ENCODE results near the gene SPO11. TPM values are rescaled to one million over a fixed set of nuclear protein-coding genes. Genes with fewer than 3 reads are reported as not detected.
A peak's percentile ranks its signal among the peaks of the same experiment; 100 is the strongest.

SPO11 gene, protein sequence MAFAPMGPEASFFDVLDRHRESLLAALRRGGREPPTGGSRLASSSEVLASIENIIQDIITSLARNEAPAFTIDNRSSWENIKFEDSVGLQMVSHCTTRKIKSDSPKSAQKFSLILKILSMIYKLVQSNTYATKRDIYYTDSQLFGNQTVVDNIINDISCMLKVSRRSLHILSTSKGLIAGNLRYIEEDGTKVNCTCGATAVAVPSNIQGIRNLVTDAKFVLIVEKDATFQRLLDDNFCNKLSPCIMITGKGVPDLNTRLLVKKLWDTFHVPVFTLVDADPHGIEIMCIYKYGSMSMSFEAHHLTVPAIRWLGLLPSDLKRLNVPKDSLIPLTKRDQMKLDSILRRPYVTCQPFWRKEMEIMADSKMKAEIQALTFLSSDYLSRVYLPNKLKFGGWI
- not detected for total RNA-seq
- not detected for polyA plus RNA-seq

DNA sequence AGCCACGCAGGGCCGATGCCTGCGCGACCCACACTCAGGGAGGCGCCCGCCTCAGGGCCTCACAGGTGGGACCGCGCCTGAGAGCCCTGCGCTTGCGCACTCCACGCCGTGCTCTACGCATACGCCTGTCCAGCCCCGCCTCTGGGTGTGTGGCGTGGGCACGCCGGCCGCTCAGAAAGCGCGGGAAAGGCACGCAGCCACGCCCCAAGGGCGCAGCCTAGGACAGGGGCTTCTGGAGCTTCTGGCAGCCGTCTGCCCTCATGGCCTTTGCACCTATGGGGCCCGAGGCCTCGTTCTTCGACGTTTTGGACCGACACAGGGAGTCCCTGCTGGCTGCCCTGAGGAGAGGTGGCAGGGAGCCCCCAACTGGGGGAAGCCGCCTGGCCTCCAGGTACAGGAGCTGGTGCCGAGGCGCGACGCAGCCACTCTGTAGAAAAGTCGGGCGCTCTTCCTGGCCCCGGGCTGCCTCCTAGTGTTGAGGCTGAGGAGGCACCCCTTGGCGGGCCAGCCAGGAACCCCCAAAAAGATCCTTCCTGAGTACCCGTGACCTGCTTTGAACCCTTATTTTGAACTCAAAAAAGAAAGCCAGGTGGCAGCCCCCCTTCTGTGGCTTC is at the start of gene SPO11:
Gene SPO11, plus strand, starts transcription at position 196 of the 614 bp plus-strand sequence. Its CDS starts 65 bp downstream, at position 261.
- no peak for DNase-seq
- peaks cover 14 to 33% of the 10 kb centered on the region in 2 donors for H3K27me3 Mint-ChIP-seq
- Histone ChIP-seq H3K27me3 (ENCODE audit: insufficient read depth, low read length) (peaks cover 9% of the 10 kb centered on the region), H3K27ac (ENCODE audit: low read depth, low read length) (no peak within 1 kb of the TSS), H3K36me3 (ENCODE audit: insufficient read depth, low read length) (no peaks in the 10 kb centered on the region), H3K9me3 (ENCODE audit: control insufficient read depth in 1 of 2, low read length in 2 of 2) (no peaks in the 10 kb centered on the region), H3K4me1 (ENCODE audit: insufficient read depth, low read length) (no peaks in the 10 kb centered on the region), H3K4me3 (ENCODE audit: low read length in 2 of 2) (no peak within 1 kb of the TSS)
- peaks cover 0 to 7% (median 2%) of the 10 kb centered on the region in 8 donors for H3K9me3 Mint-ChIP-seq
- intact Hi-C loops (cut with micrococcal nuclease): no loop called here
- ChIA-PET CTCF (ENCODE audit: partially characterized antibody) (no interaction called here), POLR2A (ENCODE audit: partially characterized antibody) (no interaction called here)
- H3K4me3 Mint-ChIP-seq: no peak within 1 kb of the TSS
- no peaks in the 10 kb centered on the region for H3K4me1 Mint-ChIP-seq
- H3K27ac Mint-ChIP-seq: no peak within 1 kb of the TSS
- no peaks in the 10 kb centered on the region for H3K36me3 Mint-ChIP-seq

DNA sequence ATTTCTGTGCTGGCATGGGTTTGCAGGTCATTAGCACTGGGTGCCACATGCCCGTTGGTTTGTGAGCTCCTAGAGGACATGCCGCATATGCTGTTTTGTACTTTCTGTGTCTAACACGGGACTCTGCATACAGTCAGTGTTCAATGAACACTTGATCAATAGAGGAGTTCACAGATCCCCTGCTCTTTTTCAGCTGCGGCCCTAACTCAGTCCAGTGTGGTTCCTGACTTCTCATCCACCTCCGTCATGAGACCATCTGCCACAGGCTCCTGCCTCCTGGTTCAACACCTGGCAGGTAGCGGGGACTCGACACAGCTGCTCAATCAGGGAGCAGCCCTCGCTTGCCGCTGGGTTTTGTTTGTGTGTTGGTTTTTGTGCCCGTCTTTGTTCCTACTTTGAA is 49.4 kb upstream of the SPO11 start:
- Histone ChIP-seq H3K27me3 (ENCODE audit: insufficient read depth, low read length) (no peaks in the 10 kb centered on the region), H3K9me3 (ENCODE audit: control insufficient read depth in 1 of 2, low read length in 2 of 2) (no peaks in the 10 kb centered on the region), H3K4me1 (ENCODE audit: insufficient read depth, low read length) (no peaks in the 10 kb centered on the region), H3K36me3 (ENCODE audit: insufficient read depth, low read length) (no peaks in the 10 kb centered on the region), H3K4me3 (ENCODE audit: low read length in 2 of 2) (no peak overlapping the region), H3K27ac (ENCODE audit: low read depth, low read length) (no peak overlapping the region)
- H3K36me3 Mint-ChIP-seq: no peaks in the 10 kb centered on the region
- no peak overlapping the region for H3K27ac Mint-ChIP-seq
- peaks cover 0 to 2% (median 0%) of the 10 kb centered on the region in 8 donors for H3K9me3 Mint-ChIP-seq
- H3K4me1 Mint-ChIP-seq: no peaks in the 10 kb centered on the region
- peaks cover 23 to 24% of the 10 kb centered on the region in 2 donors for H3K27me3 Mint-ChIP-seq
- H3K4me3 Mint-ChIP-seq: no peak overlapping the region
- intact Hi-C loops (cut with micrococcal nuclease): no loop called here
- no peak for DNase-seq
- POLR2A ChIA-PET (ENCODE audit: partially characterized antibody): no interaction called here
- CTCF ChIA-PET (ENCODE audit: partially characterized antibody): no interaction called here

DNA sequence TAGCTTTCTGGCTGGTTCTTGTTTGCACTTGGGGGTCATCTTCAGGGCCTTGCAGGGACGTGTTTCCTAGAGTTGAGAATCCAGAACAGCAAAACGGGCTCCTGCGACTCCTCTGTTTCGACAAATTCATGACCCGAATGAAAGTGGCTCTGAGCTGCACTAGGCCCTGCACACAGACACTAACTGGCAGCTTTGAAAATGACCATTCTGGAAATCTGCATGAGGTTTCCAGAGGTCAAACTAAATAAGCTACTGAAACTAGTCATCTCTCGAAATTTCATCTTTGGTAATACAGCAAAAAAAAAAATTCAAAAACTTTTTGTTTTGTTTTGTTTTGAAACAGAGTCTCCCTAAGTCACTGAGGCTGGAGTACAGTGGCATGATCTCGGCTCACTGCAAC is 47.7 kb upstream of the SPO11 start:
- Mint-ChIP-seq H3K27me3 (peaks cover 23 to 27% of the 10 kb centered on the region in 2 donors), H3K36me3 (no peaks in the 10 kb centered on the region), H3K9me3 (peaks cover 0 to 2% (median 0%) of the 10 kb centered on the region in 8 donors), H3K27ac (no peak overlapping the region), H3K4me3 (no peak overlapping the region), H3K4me1 (no peaks in the 10 kb centered on the region)
- H3K27ac ChIP-seq (ENCODE audit: low read depth, low read length): no peak overlapping the region
- ChIA-PET POLR2A (ENCODE audit: partially characterized antibody) (no interaction called here), CTCF (ENCODE audit: partially characterized antibody) (no interaction called here)
- H3K4me3 ChIP-seq (ENCODE audit: low read length in 2 of 2): no peak overlapping the region
- H3K36me3 ChIP-seq (ENCODE audit: insufficient read depth, low read length): no peaks in the 10 kb centered on the region
- H3K27me3 ChIP-seq (ENCODE audit: insufficient read depth, low read length): peaks cover 5% of the 10 kb centered on the region
- H3K4me1 ChIP-seq (ENCODE audit: insufficient read depth, low read length): no peaks in the 10 kb centered on the region
- DNase-seq: no peak
- H3K9me3 ChIP-seq (ENCODE audit: control insufficient read depth in 1 of 2, low read length in 2 of 2): no peaks in the 10 kb centered on the region
- intact Hi-C loops (cut with micrococcal nuclease): no loop called here

DNA sequence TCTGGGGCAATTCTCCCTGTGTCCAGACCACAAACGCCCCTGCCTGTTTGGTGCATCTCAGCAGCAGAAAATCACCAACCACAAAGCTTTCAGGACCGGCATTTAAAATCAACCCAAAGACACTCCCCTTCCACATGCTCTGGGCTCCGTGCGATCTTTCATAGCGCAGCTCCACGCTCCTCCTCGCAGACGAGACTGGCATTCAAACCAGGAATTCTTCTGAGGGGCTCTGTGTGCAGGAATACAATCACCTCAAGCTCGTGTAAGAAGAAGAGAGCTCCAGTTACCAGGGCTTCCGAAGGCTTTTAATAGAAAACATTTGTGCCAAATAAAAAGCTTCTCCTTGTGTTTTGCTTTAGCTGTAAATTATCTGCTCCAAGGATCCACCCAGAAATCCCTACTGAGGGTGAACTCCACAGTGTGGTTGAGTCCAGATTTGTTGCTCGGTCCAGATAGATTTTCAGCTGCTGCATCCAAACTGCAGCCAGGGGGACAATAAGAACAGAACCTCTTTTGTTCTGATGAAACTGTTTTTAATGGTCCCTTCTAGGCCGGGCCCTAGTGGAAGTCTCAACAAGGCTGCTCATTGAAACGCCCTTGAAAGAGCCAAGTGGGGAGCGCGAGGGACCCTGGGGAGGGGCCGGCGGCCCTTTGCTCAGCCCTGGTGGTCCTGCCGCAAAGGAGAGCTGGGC is 46.8 kb upstream of the SPO11 start:
- no peaks in the 10 kb centered on the region for H3K4me1 Mint-ChIP-seq
- Histone ChIP-seq H3K27me3 (ENCODE audit: insufficient read depth, low read length) (peaks cover 5% of the 10 kb centered on the region), H3K9me3 (ENCODE audit: control insufficient read depth in 1 of 2, low read length in 2 of 2) (no peaks in the 10 kb centered on the region), H3K27ac (ENCODE audit: low read depth, low read length) (no peak overlapping the region), H3K4me3 (ENCODE audit: low read length in 2 of 2) (no peak overlapping the region), H3K4me1 (ENCODE audit: insufficient read depth, low read length) (no peaks in the 10 kb centered on the region), H3K36me3 (ENCODE audit: insufficient read depth, low read length) (no peaks in the 10 kb centered on the region)
- intact Hi-C loops (cut with micrococcal nuclease): no loop called here
- H3K27me3 Mint-ChIP-seq: peaks cover 29 to 30% of the 10 kb centered on the region in 2 donors
- no peak overlapping the region for H3K4me3 Mint-ChIP-seq
- no peak for DNase-seq
- CTCF ChIA-PET (ENCODE audit: partially characterized antibody): no interaction called here
- peak overlapping the region in 1 of 7 donors; percentile 44 for H3K27ac Mint-ChIP-seq
- POLR2A ChIA-PET (ENCODE audit: partially characterized antibody): no interaction called here
- H3K36me3 Mint-ChIP-seq: no peaks in the 10 kb centered on the region
- H3K9me3 Mint-ChIP-seq: peaks cover 0 to 2% (median 0%) of the 10 kb centered on the region in 8 donors

DNA sequence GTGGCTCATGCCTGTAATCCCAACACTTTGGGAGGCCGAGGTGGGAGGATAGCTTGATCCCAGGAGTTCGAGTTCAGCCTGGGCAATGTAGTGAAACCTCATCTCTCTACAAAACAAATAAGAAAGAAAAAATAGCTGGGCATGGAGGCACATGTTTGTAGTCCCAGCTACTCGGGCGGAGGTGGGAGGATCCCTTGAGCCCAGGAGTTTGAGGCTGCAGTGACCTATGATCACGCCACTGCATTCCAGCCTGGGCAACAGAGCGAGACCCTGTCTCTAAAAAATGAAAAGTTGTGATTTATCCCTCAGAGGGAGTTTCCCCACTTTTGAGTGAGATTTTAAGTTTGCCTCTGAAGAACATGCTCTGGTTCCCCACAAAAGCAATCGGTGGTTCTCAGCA is 45.7 kb upstream of the SPO11 start:
- Histone ChIP-seq H3K4me3 (ENCODE audit: low read length in 2 of 2) (no peak overlapping the region), H3K9me3 (ENCODE audit: control insufficient read depth in 1 of 2, low read length in 2 of 2) (no peaks in the 10 kb centered on the region), H3K36me3 (ENCODE audit: insufficient read depth, low read length) (no peaks in the 10 kb centered on the region), H3K27ac (ENCODE audit: low read depth, low read length) (no peak overlapping the region), H3K27me3 (ENCODE audit: insufficient read depth, low read length) (peaks cover 5% of the 10 kb centered on the region), H3K4me1 (ENCODE audit: insufficient read depth, low read length) (no peaks in the 10 kb centered on the region)
- CTCF ChIA-PET (ENCODE audit: partially characterized antibody): no interaction called here
- H3K4me1 Mint-ChIP-seq: no peaks in the 10 kb centered on the region
- H3K36me3 Mint-ChIP-seq: no peaks in the 10 kb centered on the region
- no peak overlapping the region for H3K27ac Mint-ChIP-seq
- POLR2A ChIA-PET (ENCODE audit: partially characterized antibody): no interaction called here
- intact Hi-C loops (cut with micrococcal nuclease): no loop called here
- DNase-seq: no peak
- H3K4me3 Mint-ChIP-seq: no peak overlapping the region
- peaks cover 35 to 38% of the 10 kb centered on the region in 2 donors for H3K27me3 Mint-ChIP-seq
- peaks cover 0 to 2% (median 0%) of the 10 kb centered on the region in 8 donors for H3K9me3 Mint-ChIP-seq

DNA sequence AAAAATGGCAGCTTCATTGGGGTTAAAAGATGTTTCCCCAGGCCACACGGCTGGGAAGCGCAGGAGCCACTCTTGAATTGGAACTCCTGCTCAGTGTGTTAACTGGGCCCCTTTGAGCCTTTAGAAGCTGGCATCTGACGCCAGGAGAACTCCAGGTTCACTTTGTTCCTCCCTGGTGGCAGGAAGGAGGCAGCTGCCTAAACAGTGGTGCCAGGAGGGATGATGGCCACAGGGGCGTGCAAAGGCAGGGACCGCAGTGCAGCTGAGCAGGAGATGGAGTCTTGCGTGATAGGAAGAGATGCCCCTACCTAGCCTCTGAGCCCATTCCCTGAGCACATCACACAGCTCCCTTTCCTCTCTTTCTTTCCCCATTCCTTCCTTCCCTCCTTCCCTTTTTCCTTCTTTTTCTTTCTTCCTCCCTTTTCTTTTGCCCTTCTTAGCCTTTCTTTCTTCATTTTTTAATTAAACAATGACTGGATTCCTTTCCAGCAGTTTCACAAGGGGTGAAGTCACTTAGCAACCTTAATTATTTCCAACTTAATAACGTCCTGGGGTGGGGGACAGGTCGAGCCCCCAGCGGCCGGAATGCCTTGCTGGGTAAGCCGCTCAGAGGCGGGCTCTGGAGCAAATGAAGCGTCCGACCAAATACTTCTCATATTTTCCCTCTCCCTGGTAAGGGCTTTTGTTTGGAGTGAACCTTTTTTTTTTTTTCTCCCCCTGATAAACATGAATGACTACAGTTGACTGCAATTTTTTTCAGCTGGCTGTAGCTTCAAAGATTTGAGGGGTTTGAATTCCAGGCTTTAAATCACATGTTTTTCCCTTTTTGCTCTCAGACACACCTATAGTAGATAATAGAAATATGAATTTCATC is 42.4 kb upstream of the SPO11 start:
- Mint-ChIP-seq H3K36me3 (no peaks in the 10 kb centered on the region), H3K27ac (no peak overlapping the region), H3K4me1 (no peaks in the 10 kb centered on the region), H3K9me3 (no peaks in the 10 kb centered on the region), H3K27me3 (peaks cover 43 to 47% of the 10 kb centered on the region in 2 donors), H3K4me3 (no peak overlapping the region)
- Histone ChIP-seq H3K36me3 (ENCODE audit: insufficient read depth, low read length) (no peaks in the 10 kb centered on the region), H3K4me3 (ENCODE audit: low read length in 2 of 2) (no peak overlapping the region), H3K4me1 (ENCODE audit: insufficient read depth, low read length) (no peaks in the 10 kb centered on the region), H3K27me3 (ENCODE audit: insufficient read depth, low read length) (peaks cover 9% of the 10 kb centered on the region), H3K9me3 (ENCODE audit: control insufficient read depth in 1 of 2, low read length in 2 of 2) (no peaks in the 10 kb centered on the region), H3K27ac (ENCODE audit: low read depth, low read length) (no peak overlapping the region)
- no peak for DNase-seq
- ChIA-PET CTCF (ENCODE audit: partially characterized antibody) (no interaction called here), POLR2A (ENCODE audit: partially characterized antibody) (no interaction called here)
- intact Hi-C loops (cut with micrococcal nuclease): no loop called here

DNA sequence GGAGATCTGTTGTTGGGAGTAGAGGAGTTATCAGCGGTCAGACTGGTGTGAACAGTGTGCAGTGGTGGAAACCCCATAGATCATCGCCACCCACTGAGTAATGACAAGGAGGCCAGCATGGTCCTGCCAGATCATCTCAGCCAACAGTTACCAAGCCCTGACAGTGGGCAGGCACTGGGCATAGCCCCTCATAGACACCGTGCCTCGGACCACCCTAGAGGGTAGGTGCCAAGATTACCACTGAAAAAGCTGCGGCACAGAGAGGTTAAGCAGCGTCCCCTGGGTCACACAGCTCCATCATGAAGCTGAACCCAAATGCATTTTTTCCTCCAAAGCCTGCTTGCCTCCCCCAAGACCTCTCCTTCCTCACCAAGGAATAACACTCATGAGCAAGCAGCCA is 41.7 kb upstream of the SPO11 start:
- no peak overlapping the region for H3K27ac Mint-ChIP-seq
- no peak overlapping the region for H3K4me3 ChIP-seq (ENCODE audit: low read length in 2 of 2)
- no peaks in the 10 kb centered on the region for H3K4me1 ChIP-seq (ENCODE audit: insufficient read depth, low read length)
- no peaks in the 10 kb centered on the region for H3K9me3 Mint-ChIP-seq
- H3K4me3 Mint-ChIP-seq: no peak overlapping the region
- H3K36me3 ChIP-seq (ENCODE audit: insufficient read depth, low read length): no peaks in the 10 kb centered on the region
- no peaks in the 10 kb centered on the region for H3K4me1 Mint-ChIP-seq
- no peaks in the 10 kb centered on the region for H3K36me3 Mint-ChIP-seq
- no peaks in the 10 kb centered on the region for H3K9me3 ChIP-seq (ENCODE audit: control insufficient read depth in 1 of 2, low read length in 2 of 2)
- no peak for DNase-seq
- ChIA-PET CTCF (ENCODE audit: partially characterized antibody) (no interaction called here), POLR2A (ENCODE audit: partially characterized antibody) (no interaction called here)
- no peak overlapping the region for H3K27ac ChIP-seq (ENCODE audit: low read depth, low read length)
- intact Hi-C loops (cut with micrococcal nuclease): no loop called here
- peaks cover 9% of the 10 kb centered on the region for H3K27me3 ChIP-seq (ENCODE audit: insufficient read depth, low read length)
- H3K27me3 Mint-ChIP-seq: peaks cover 43% of the 10 kb centered on the region in 2 donors

Measured in CD4-positive, alpha-beta memory T cell (primary cell).